ENCODE measurements around the gene CD300LD.

Gene CD300LD

GRCh38 chr17:74546586-74546985 is 45.5 kb downstream of the CD300LD start:
- Histone ChIP-seq H4K20me1 (ENCODE audit: insufficient read depth, low read length) (no peaks in the 10 kb centered on the region), H2AFZ (ENCODE audit: low read length) (no peak overlapping the region), H3K9me3 (ENCODE audit: low read length) (no peaks in the 10 kb centered on the region), H3K4me1 (ENCODE audit: insufficient read depth, low read length, severe bottlenecking) (no peaks in the 10 kb centered on the region), H3K36me3 (ENCODE audit: insufficient read depth, low read length) (no peaks in the 10 kb centered on the region), H3K4me2 (ENCODE audit: low read length) (no peak overlapping the region), H3K27ac (ENCODE audit: low read depth, low read length, poor library complexity, severe bottlenecking) (no peak overlapping the region), H3K27me3 (ENCODE audit: insufficient read depth, low read length) (0 out of 2 replicates have a peak, but pooled peaks cover 1% of the 10 kb centered on the region), H3F3A (ENCODE audit: insufficient read depth, low read length) (no peaks in the 10 kb centered on the region), H3K9ac (ENCODE audit: low read length) (no peak overlapping the region), H3K4me3 (ENCODE audit: low read depth, low read length, poor library complexity, severe bottlenecking) (no peak overlapping the region), H3K9me2 (ENCODE audit: low read depth, low read length) (no peaks in the 10 kb centered on the region), H3K79me2 (ENCODE audit: insufficient read depth, low read length) (no peaks in the 10 kb centered on the region)
- no peak for TF ChIP-seq CTCF (IDR thresholded peaks at IDR 0.05; ENCODE audit: low read length)
- TF ChIP-seq EZH2 (IDR thresholded peaks at IDR 0.05; ENCODE audit: borderline replicate concordance, low read length) = no peak

- Histone ChIP-seq H3K36me3 (ENCODE audit: insufficient read depth, low read length) (no peaks in the 10 kb centered on the region), H3K4me3 (ENCODE audit: low read depth, low read length, poor library complexity, severe bottlenecking) (no peak within 1 kb of the TSS), H3K27me3 (ENCODE audit: insufficient read depth, low read length) (no peaks in the 10 kb centered on the region), H3K79me2 (ENCODE audit: insufficient read depth, low read length) (no peaks in the 10 kb centered on the region), H3K4me1 (ENCODE audit: insufficient read depth, low read length, severe bottlenecking) (no peaks in the 10 kb centered on the region), H3K9me2 (ENCODE audit: low read depth, low read length) (no peaks in the 10 kb centered on the region), H3K27ac (ENCODE audit: low read depth, low read length, poor library complexity, severe bottlenecking) (no peak within 1 kb of the TSS), H3F3A (ENCODE audit: insufficient read depth, low read length) (no peaks in the 10 kb centered on the region), H3K9ac (ENCODE audit: low read length) (no peak within 1 kb of the TSS), H3K4me2 (ENCODE audit: low read length) (no peak within 1 kb of the TSS), H4K20me1 (ENCODE audit: insufficient read depth, low read length) (no peaks in the 10 kb centered on the region), H3K9me3 (ENCODE audit: low read length) (no peaks in the 10 kb centered on the region), H2AFZ (ENCODE audit: low read length) (no peak within 1 kb of the TSS)
- TF ChIP-seq EZH2 (IDR thresholded peaks at IDR 0.05; ENCODE audit: borderline replicate concordance, low read length) (no peak), CTCF (IDR thresholded peaks at IDR 0.05; ENCODE audit: low read length) (no peak)
Measured at GRCh38 chr17:74545843-74546230, 46.2 kb downstream of the CD300LD start, which contains the start of gene CD300C. Gene CD300C (minus strand): TSS chr17:74546115. CDS start chr17:74545782, 333 bp downstream.

- Histone ChIP-seq H3K9me3 (ENCODE audit: low read length) (no peaks in the 10 kb centered on the region), H3K9ac (ENCODE audit: low read length) (no peak overlapping the region), H3K9me2 (ENCODE audit: low read depth, low read length) (no peaks in the 10 kb centered on the region), H3F3A (ENCODE audit: insufficient read depth, low read length) (no peaks in the 10 kb centered on the region), H3K27ac (ENCODE audit: low read depth, low read length, poor library complexity, severe bottlenecking) (no peak overlapping the region), H3K27me3 (ENCODE audit: insufficient read depth, low read length) (no peaks in the 10 kb centered on the region), H4K20me1 (ENCODE audit: insufficient read depth, low read length) (no peaks in the 10 kb centered on the region), H3K79me2 (ENCODE audit: insufficient read depth, low read length) (no peaks in the 10 kb centered on the region), H3K4me3 (ENCODE audit: low read depth, low read length, poor library complexity, severe bottlenecking) (no peak overlapping the region), H3K4me2 (ENCODE audit: low read length) (no peak overlapping the region), H3K4me1 (ENCODE audit: insufficient read depth, low read length, severe bottlenecking) (no peaks in the 10 kb centered on the region), H3K36me3 (ENCODE audit: insufficient read depth, low read length) (no peaks in the 10 kb centered on the region), H2AFZ (ENCODE audit: low read length) (no peak overlapping the region)
- TF ChIP-seq EZH2 (IDR thresholded peaks at IDR 0.05; ENCODE audit: borderline replicate concordance, low read length) = no peak
- no peak for TF ChIP-seq CTCF (IDR thresholded peaks at IDR 0.05; ENCODE audit: low read length)
Measured at GRCh38 chr17:74544991-74545842, 46.9 kb downstream of the CD300LD start.
